Measurements from ENCODE around the gene MAP2K2.

The MAP2K2 gene

DNA sequence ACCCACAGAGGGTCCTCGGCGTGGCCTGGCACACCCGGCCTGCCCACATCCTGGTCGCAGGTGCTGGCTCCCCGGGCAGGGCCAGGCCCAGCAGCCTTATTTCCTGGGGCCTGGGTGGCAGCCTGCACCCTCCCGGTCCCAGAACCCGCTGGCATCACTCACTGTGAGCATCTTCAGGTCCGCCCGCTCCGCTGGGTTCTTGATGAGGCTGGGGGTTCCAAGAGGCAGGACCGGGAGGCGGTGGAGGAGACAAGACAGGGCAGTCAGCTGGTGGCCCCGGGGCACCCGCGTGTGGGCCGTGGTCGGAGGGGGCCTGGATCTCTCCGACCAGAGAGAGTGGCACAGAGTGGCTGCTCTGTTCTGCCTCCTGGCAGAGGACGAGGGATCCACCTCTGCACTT, 29.6 kb downstream of the MAP2K2 start:
- no peak for TF ChIP-seq EP300 (IDR thresholded peaks at IDR 0.05; ENCODE audit: borderline replicate concordance)
- no peak for TF ChIP-seq YY1 (IDR thresholded peaks at IDR 0.05; ENCODE audit: low read depth)
- TF ChIP-seq, protein P1, sequence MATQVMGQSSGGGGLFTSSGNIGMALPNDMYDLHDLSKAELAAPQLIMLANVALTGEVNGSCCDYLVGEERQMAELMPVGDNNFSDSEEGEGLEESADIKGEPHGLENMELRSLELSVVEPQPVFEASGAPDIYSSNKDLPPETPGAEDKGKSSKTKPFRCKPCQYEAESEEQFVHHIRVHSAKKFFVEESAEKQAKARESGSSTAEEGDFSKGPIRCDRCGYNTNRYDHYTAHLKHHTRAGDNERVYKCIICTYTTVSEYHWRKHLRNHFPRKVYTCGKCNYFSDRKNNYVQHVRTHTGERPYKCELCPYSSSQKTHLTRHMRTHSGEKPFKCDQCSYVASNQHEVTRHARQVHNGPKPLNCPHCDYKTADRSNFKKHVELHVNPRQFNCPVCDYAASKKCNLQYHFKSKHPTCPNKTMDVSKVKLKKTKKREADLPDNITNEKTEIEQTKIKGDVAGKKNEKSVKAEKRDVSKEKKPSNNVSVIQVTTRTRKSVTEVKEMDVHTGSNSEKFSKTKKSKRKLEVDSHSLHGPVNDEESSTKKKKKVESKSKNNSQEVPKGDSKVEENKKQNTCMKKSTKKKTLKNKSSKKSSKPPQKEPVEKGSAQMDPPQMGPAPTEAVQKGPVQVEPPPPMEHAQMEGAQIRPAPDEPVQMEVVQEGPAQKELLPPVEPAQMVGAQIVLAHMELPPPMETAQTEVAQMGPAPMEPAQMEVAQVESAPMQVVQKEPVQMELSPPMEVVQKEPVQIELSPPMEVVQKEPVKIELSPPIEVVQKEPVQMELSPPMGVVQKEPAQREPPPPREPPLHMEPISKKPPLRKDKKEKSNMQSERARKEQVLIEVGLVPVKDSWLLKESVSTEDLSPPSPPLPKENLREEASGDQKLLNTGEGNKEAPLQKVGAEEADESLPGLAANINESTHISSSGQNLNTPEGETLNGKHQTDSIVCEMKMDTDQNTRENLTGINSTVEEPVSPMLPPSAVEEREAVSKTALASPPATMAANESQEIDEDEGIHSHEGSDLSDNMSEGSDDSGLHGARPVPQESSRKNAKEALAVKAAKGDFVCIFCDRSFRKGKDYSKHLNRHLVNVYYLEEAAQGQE (IDR thresholded peaks at IDR 0.05; ENCODE audit: low read depth), result no peak
- TF ChIP-seq TAF1 (IDR thresholded peaks at IDR 0.05; ENCODE audit: low read depth), result no peak
- no peak for TF ChIP-seq CREB1 (IDR thresholded peaks at IDR 0.05; ENCODE audit: low read depth)
- no peak for TF ChIP-seq EGR1 (IDR thresholded peaks at IDR 0.05)
- no peak for TF ChIP-seq RAD21 (IDR thresholded peaks at IDR 0.05; ENCODE audit: low read depth)
- no peak for TF ChIP-seq FOXM1 (IDR thresholded peaks at IDR 0.05; ENCODE audit: borderline replicate concordance, low read depth)
- no peak for TF ChIP-seq NFIC (IDR thresholded peaks at IDR 0.05)
- TF ChIP-seq ZBTB7A (IDR thresholded peaks at IDR 0.05; ENCODE audit: low read depth), result no peak
- TF ChIP-seq MAX (IDR thresholded peaks at IDR 0.05), result no peak
- TF ChIP-seq USF1 (IDR thresholded peaks at IDR 0.05), result no peak

GRCh38 chr19:4093643-4094175, 30.2 kb downstream of the MAP2K2 start:
- TF ChIP-seq RAD21 (IDR thresholded peaks at IDR 0.05; ENCODE audit: low read depth) (no peak), USF1 (IDR thresholded peaks at IDR 0.05) (no peak), TAF1 (IDR thresholded peaks at IDR 0.05; ENCODE audit: low read depth) (no peak), FOXM1 (IDR thresholded peaks at IDR 0.05; ENCODE audit: borderline replicate concordance, low read depth) (no peak), YY1 (IDR thresholded peaks at IDR 0.05; ENCODE audit: low read depth) (no peak), ZBTB7A (IDR thresholded peaks at IDR 0.05; ENCODE audit: low read depth) (no peak), TCF12 (IDR thresholded peaks at IDR 0.05; ENCODE audit: low read depth) (no peak), CEBPB (IDR thresholded peaks at IDR 0.05) (no peak), TEAD4 (IDR thresholded peaks at IDR 0.05) (no peak)
- TF ChIP-seq, protein P1 (IDR thresholded peaks at IDR 0.05; ENCODE audit: low read depth), result no peak

- TF ChIP-seq YY1 (IDR thresholded peaks at IDR 0.05; ENCODE audit: low read depth), result no peak
- no peak for TF ChIP-seq RAD21 (IDR thresholded peaks at IDR 0.05; ENCODE audit: low read depth)
- TF ChIP-seq TAF1 (IDR thresholded peaks at IDR 0.05; ENCODE audit: low read depth), result no peak
- TF ChIP-seq TCF12 (IDR thresholded peaks at IDR 0.05; ENCODE audit: low read depth), result no peak
- TF ChIP-seq NFIC (IDR thresholded peaks at IDR 0.05), result no peak
- TF ChIP-seq ZBTB7A (IDR thresholded peaks at IDR 0.05; ENCODE audit: low read depth), result no peak
- no peak for TF ChIP-seq CREB1 (IDR thresholded peaks at IDR 0.05; ENCODE audit: low read depth)
Measured at GRCh38 chr19:4090356-4091220, 33.3 kb downstream of the MAP2K2 start.

- TF ChIP-seq USF1 (IDR thresholded peaks at IDR 0.05), result no peak
Measured at GRCh38 chr19:4089946-4090345, 34.0 kb downstream of the MAP2K2 start.

- TF ChIP-seq USF1 (IDR thresholded peaks at IDR 0.05) (no peak), NFIC (IDR thresholded peaks at IDR 0.05) (no peak), TAF1 (IDR thresholded peaks at IDR 0.05; ENCODE audit: low read depth) (no peak), EGR1 (IDR thresholded peaks at IDR 0.05) (no peak), YY1 (IDR thresholded peaks at IDR 0.05; ENCODE audit: low read depth) (no peak), RAD21 (IDR thresholded peaks at IDR 0.05; ENCODE audit: low read depth) (no peak), TEAD4 (IDR thresholded peaks at IDR 0.05) (no peak), MAX (IDR thresholded peaks at IDR 0.05) (no peak), CREB1 (IDR thresholded peaks at IDR 0.05; ENCODE audit: low read depth) (no peak), ZBTB7A (IDR thresholded peaks at IDR 0.05; ENCODE audit: low read depth) (no peak), FOXM1 (IDR thresholded peaks at IDR 0.05; ENCODE audit: borderline replicate concordance, low read depth) (no peak), EP300 (IDR thresholded peaks at IDR 0.05; ENCODE audit: borderline replicate concordance) (no peak), TCF12 (IDR thresholded peaks at IDR 0.05; ENCODE audit: low read depth) (no peak)
- TF ChIP-seq, protein P1 (IDR thresholded peaks at IDR 0.05; ENCODE audit: low read depth), result no peak
Measured at GRCh38 chr19:4089400-4089908, 34.5 kb downstream of the MAP2K2 start.

Measured in Ishikawa (cell line).